Bronchial epithelial cell (primary cell): ENCODE measurements around the gene KIAA1217. TPM values are rescaled to one million over a fixed set of nuclear protein-coding genes. Genes with fewer than 3 reads are reported as not detected.

Experiments
- DNase-seq: peaks from one replicate; pipeline ENCODE4 v3.0.0-alpha.2; 2010; ENCODE audit warnings: low read depth
- FAIRE-seq: peaks from 2 replicates; lab custom pipeline; 2011; peaks lifted over from hg19 to GRCh38; lab: Jason Lieb, UNC
- H3K27me3 ChIP-seq: 2 replicates; pipeline ENCODE4 v1.5.1; 2011; ENCODE audit warnings: low read length; ENCODE audit not compliant: control insufficient read depth, insufficient read depth
- H3K36me3 ChIP-seq: 2 replicates; pipeline ENCODE4 v1.5.1; 2011; ENCODE audit warnings: low read length; ENCODE audit not compliant: control insufficient read depth, insufficient read depth
- H3K4me3 ChIP-seq: 2 replicates; pipeline ENCODE4 v1.5.1; 2011; ENCODE audit warnings: mild to moderate bottlenecking, low read depth, low read length, control low read depth
- CTCF ChIP-seq: IDR thresholded peaks from 2 replicates; pipeline ENCODE4 v1.5.1; 2011; ENCODE audit warnings: mild to moderate bottlenecking, moderate library complexity, low read length, control low read depth, inconsistent platforms; ENCODE audit not compliant: insufficient read depth, severe bottlenecking
- total RNA-seq: library from RNA; depleted of rRNA; stranded (reverse); fragments of >200 nt; gene quantifications from 2 replicates; pipeline ENCODE4 v1.2.1, GENCODE V29; 2014

The KIAA1217 gene
- total RNA-seq, 1 donor from 2014 or later, result 3.4 TPM

DNA sequence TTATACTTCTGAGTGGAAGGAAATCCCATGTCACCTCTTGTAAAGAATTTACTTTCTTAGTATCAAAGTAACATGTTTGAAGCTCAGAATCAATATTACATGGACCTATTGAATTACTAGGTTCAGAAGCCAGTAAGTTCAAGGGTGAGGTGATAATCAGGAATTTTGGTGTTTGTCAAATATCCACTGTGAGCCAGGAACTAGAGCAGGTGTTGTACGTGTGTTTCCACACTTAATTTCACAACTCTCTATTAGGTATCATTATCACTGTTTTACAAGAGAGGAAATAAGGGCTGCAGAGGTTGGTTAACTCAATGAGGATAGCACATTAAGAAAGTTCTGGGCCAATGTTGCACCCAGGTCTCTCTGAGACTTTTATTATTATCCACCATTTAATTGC lies 130.4 kb downstream of the KIAA1217 start:
- Histone ChIP-seq H3K27me3 (no peaks in the 10 kb centered on the region), H3K36me3 (peaks cover 3% of the 10 kb centered on the region), H3K4me3 (no peak overlapping the region)
- FAIRE-seq, result no peak
- DNase-seq, result no peak
- no peak for TF ChIP-seq CTCF

DNA sequence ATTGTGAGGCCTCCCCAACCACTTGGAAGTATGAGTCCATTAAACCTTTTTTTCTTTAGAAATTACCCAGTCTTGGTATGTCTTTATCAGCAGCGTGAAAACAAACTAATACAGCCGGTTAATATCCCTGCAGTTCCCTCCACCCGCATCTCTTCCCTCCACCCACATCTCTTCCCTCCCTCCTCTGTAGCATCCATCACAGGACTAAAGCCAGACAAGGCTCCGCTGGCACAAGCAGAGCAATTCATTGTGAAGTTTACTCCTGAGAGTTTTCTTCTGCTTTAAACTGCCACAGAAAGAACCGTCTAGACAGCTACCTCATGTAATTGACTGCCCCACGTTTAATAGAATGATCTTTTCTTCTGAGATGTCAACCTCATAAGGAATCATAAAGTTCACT lies 131.5 kb downstream of the KIAA1217 start:
- Histone ChIP-seq H3K4me3 (no peak overlapping the region), H3K27me3 (no peaks in the 10 kb centered on the region), H3K36me3 (peaks cover 3% of the 10 kb centered on the region)
- TF ChIP-seq CTCF, result no peak
- DNase-seq (no peak), FAIRE-seq (no peak)

DNA sequence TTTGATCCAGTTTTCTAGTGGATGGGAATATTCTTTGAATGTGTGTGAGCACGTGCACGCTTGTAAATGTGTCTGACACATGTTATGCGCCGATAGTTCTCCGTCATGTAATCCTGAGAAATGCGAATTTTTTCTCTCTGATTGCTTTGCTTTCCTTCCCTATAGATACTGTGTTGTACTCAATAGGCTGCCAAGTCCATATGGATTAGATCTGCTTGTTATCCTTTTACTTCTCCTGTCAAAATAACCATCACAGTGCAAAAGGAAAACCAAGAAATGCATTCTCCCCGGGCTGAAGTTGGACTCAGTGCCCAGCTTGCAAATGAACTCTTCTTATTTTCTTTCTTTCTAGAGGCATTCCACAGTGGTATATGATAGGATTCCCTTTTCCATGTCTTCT lies 131.9 kb downstream of the KIAA1217 start:
- FAIRE-seq (no peak), DNase-seq (no peak)
- H3K4me3 ChIP-seq, result no peak overlapping the region
- no peaks in the 10 kb centered on the region for H3K27me3 ChIP-seq
- TF ChIP-seq CTCF, result no peak
- peaks cover 2% of the 10 kb centered on the region for H3K36me3 ChIP-seq

- TF ChIP-seq CTCF, result no peak
- FAIRE-seq, result no peak
- Histone ChIP-seq H3K4me3 (no peak overlapping the region), H3K36me3 (peaks cover under 1% of the 10 kb centered on the region), H3K27me3 (no peaks in the 10 kb centered on the region)
- DNase-seq, result no peak
Observed at GRCh38 chr10:24341371-24341770, 132.4 kb downstream of the KIAA1217 start.

DNA sequence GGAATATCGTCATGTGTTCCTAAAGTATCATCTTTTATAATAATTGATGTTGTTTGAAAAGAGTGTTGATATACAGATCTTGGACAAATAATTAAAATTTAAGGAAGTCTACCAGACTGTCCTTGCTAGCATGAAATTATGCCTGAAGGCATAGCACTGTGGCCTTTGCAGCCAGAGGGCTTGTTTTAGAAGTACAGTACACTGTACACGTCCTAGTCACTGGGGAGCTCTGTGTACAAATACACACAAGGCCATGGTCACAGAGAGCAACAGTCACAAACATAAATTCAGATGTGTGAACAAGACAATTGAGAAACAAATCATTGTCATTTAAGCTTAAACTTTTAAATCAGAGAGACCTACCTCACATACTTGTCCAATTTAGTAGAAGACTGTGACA lies 133.0 kb downstream of the KIAA1217 start:
- no peak overlapping the region for H3K4me3 ChIP-seq
- no peaks in the 10 kb centered on the region for H3K36me3 ChIP-seq
- TF ChIP-seq CTCF, result no peak
- H3K27me3 ChIP-seq, result no peaks in the 10 kb centered on the region
- DNase-seq (no peak), FAIRE-seq (no peak)

- DNase-seq, result no peak
- no peaks in the 10 kb centered on the region for H3K36me3 ChIP-seq
- no peak for FAIRE-seq
- no peak for TF ChIP-seq CTCF
- no peak overlapping the region for H3K4me3 ChIP-seq
- no peaks in the 10 kb centered on the region for H3K27me3 ChIP-seq
Observed at GRCh38 chr10:24343686-24344085, 134.7 kb downstream of the KIAA1217 start.
